ENCODE data around the gene WDR33.

- no peak for TF ChIP-seq CTCF (conservative IDR thresholded peaks at IDR 0.05; ENCODE audit: low read length)
- no peak for TF ChIP-seq EZH2phosphoT487 (IDR thresholded peaks at IDR 0.05; ENCODE audit: borderline replicate concordance, low read depth, low read length)
Observed at GRCh38 chr2:127841466-127842178, 30.7 kb upstream of the WDR33 start.

Data from OCI-LY7 (cell line).